ENCODE results near the gene ADAMTS17.

The ADAMTS17 gene

GRCh38 chr15:100007609-100008008 is 334.2 kb downstream of the ADAMTS17 start:
- no peak for DNase-seq

- no peak for DNase-seq
Observed at GRCh38 chr15:100005715-100006114, 336.1 kb downstream of the ADAMTS17 start.

- DNase-seq, result no peak
Observed at GRCh38 chr15:100005013-100005412, 336.8 kb downstream of the ADAMTS17 start.

- DNase-seq, result no peak
Observed at GRCh38 chr15:100002787-100003536, 338.8 kb downstream of the ADAMTS17 start.

- DNase-seq, result no peak
Observed at GRCh38 chr15:100002086-100002620, 339.6 kb downstream of the ADAMTS17 start.

GRCh38 chr15:100001405-100001804 is 340.4 kb downstream of the ADAMTS17 start:
- DNase-seq, result no peak

GRCh38 chr15:99999282-100000070 is 342.3 kb downstream of the ADAMTS17 start:
- DNase-seq, result no peak

- no peak for DNase-seq
Observed at GRCh38 chr15:99998661-99999101, 343.1 kb downstream of the ADAMTS17 start.

GRCh38 chr15:99997112-99997651 is 344.6 kb downstream of the ADAMTS17 start:
- no peak for DNase-seq

GRCh38 chr15:99996660-99997059 is 345.1 kb downstream of the ADAMTS17 start:
- no peak for DNase-seq

GRCh38 chr15:99995543-99995942 is 346.2 kb downstream of the ADAMTS17 start:
- DNase-seq, result no peak

GRCh38 chr15:99994849-99995248 is 346.9 kb downstream of the ADAMTS17 start:
- DNase-seq, result no peak

GRCh38 chr15:99993681-99994131 is 348.1 kb downstream of the ADAMTS17 start:
- DNase-seq, result no peak

GRCh38 chr15:99993262-99993661 is 348.5 kb downstream of the ADAMTS17 start:
- DNase-seq, result no peak

GRCh38 chr15:99992611-99993231 is 349.1 kb downstream of the ADAMTS17 start:
- DNase-seq, result no peak

GRCh38 chr15:99989095-99989494 is 352.7 kb downstream of the ADAMTS17 start:
- no peak for DNase-seq

GRCh38 chr15:99987701-99988100 is 354.1 kb downstream of the ADAMTS17 start:
- no peak for DNase-seq

- DNase-seq, result no peak
Observed at GRCh38 chr15:99987119-99987506, 354.7 kb downstream of the ADAMTS17 start.

- DNase-seq, result no peak
Observed at GRCh38 chr15:99986297-99987118, 355.3 kb downstream of the ADAMTS17 start.

GRCh38 chr15:99985878-99986277 is 355.9 kb downstream of the ADAMTS17 start:
- DNase-seq, result no peak

GRCh38 chr15:99984491-99985243 is 357.1 kb downstream of the ADAMTS17 start:
- DNase-seq, result no peak

Data from NCI-H1048 (cell line).